Measurements from ENCODE around the gene EHD2.

The EHD2 gene

GRCh38 chr19:47682939-47683338 is 30.3 kb upstream of the EHD2 start:
- no peaks in the 10 kb centered on the region for H3K27me3 ChIP-seq (replicated peaks; ENCODE audit: insufficient read depth, low read length)
- H3F3A ChIP-seq (ENCODE audit: insufficient read depth, low read length) = no peaks in the 10 kb centered on the region
- TF ChIP-seq EZH2 (optimal IDR thresholded peaks at IDR 0.05; ENCODE audit: low read depth, low read length) (no peak), EZH2phosphoT487 (IDR thresholded peaks at IDR 0.05; ENCODE audit: low read length) (no peak)
- TF ChIP-seq, protein P1, sequence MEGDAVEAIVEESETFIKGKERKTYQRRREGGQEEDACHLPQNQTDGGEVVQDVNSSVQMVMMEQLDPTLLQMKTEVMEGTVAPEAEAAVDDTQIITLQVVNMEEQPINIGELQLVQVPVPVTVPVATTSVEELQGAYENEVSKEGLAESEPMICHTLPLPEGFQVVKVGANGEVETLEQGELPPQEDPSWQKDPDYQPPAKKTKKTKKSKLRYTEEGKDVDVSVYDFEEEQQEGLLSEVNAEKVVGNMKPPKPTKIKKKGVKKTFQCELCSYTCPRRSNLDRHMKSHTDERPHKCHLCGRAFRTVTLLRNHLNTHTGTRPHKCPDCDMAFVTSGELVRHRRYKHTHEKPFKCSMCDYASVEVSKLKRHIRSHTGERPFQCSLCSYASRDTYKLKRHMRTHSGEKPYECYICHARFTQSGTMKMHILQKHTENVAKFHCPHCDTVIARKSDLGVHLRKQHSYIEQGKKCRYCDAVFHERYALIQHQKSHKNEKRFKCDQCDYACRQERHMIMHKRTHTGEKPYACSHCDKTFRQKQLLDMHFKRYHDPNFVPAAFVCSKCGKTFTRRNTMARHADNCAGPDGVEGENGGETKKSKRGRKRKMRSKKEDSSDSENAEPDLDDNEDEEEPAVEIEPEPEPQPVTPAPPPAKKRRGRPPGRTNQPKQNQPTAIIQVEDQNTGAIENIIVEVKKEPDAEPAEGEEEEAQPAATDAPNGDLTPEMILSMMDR (IDR thresholded peaks at IDR 0.05; ENCODE audit: low read length) = no peak
- no peak overlapping the region for H3K4me2 ChIP-seq (ENCODE audit: low read depth, low read length)
- no peak overlapping the region for H3K4me3 ChIP-seq (ENCODE audit: low read length)
- H2AFZ ChIP-seq (ENCODE audit: low read length) = no peak overlapping the region
- no peak overlapping the region for H3K9ac ChIP-seq (ENCODE audit: low read length)
- H3K4me1 ChIP-seq (ENCODE audit: low read length) = no peaks in the 10 kb centered on the region
- no peaks in the 10 kb centered on the region for H3K9me3 ChIP-seq (replicated peaks; ENCODE audit: insufficient read depth, low read length)
- H3K27ac ChIP-seq (ENCODE audit: low read length) = no peak overlapping the region
- no peaks in the 10 kb centered on the region for H3K79me2 ChIP-seq (ENCODE audit: low read length)
- no peaks in the 10 kb centered on the region for H3K36me3 ChIP-seq (replicated peaks; ENCODE audit: insufficient read depth, low read length)
- H4K20me1 ChIP-seq (ENCODE audit: insufficient read depth, low read length) = no peaks in the 10 kb centered on the region
- H3K9me2 ChIP-seq (replicated peaks; ENCODE audit: insufficient read depth, low read length) = no peaks in the 10 kb centered on the region
- DNase-seq = no peak

GRCh38 chr19:47686679-47687450 is 26.4 kb upstream of the EHD2 start:
- TF ChIP-seq EZH2 (optimal IDR thresholded peaks at IDR 0.05; ENCODE audit: low read depth, low read length) (no peak), EZH2phosphoT487 (IDR thresholded peaks at IDR 0.05; ENCODE audit: low read length) (no peak)
- TF ChIP-seq, protein P1 (IDR thresholded peaks at IDR 0.05; ENCODE audit: low read length) = no peak
- H3F3A ChIP-seq (ENCODE audit: insufficient read depth, low read length) = no peaks in the 10 kb centered on the region
- H4K20me1 ChIP-seq (ENCODE audit: insufficient read depth, low read length) = no peaks in the 10 kb centered on the region
- H3K4me3 ChIP-seq (ENCODE audit: low read length) = no peak overlapping the region
- no peaks in the 10 kb centered on the region for H3K9me3 ChIP-seq (replicated peaks; ENCODE audit: insufficient read depth, low read length)
- H3K9me2 ChIP-seq (replicated peaks; ENCODE audit: insufficient read depth, low read length) = no peaks in the 10 kb centered on the region
- no peaks in the 10 kb centered on the region for H3K79me2 ChIP-seq (ENCODE audit: low read length)
- H3K27me3 ChIP-seq (replicated peaks; ENCODE audit: insufficient read depth, low read length) = no peaks in the 10 kb centered on the region
- no peaks in the 10 kb centered on the region for H3K36me3 ChIP-seq (replicated peaks; ENCODE audit: insufficient read depth, low read length)
- no peak overlapping the region for H3K27ac ChIP-seq (ENCODE audit: low read length)
- no peak overlapping the region for H3K9ac ChIP-seq (ENCODE audit: low read length)
- no peak overlapping the region for H2AFZ ChIP-seq (ENCODE audit: low read length)
- H3K4me1 ChIP-seq (ENCODE audit: low read length) = no peaks in the 10 kb centered on the region
- DNase-seq = no peak
- no peak overlapping the region for H3K4me2 ChIP-seq (ENCODE audit: low read depth, low read length)

DNA sequence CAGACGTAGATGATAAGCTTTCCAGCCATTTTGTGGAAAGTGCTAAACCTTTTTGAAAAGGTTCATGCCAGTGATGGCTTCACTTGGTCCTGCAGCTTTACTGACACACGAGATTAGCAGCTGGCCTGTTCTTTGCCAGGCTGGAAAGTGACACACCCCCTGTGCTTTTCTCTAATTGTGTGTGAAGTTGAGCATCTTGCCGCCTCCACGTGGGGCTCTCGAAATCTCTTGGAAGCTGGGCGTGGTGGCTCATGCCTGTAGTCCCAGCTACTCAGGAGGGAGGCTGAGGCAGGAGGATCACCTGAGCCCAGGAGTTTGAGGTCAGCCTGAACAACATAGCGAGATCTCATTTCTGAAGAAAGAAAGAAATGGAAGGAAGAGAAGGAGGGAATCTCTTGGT is 25.3 kb upstream of the EHD2 start:
- no peaks in the 10 kb centered on the region for H3F3A ChIP-seq (ENCODE audit: insufficient read depth, low read length)
- no peaks in the 10 kb centered on the region for H3K4me1 ChIP-seq (ENCODE audit: low read length)
- no peak overlapping the region for H3K4me2 ChIP-seq (ENCODE audit: low read depth, low read length)
- no peaks in the 10 kb centered on the region for H3K9me3 ChIP-seq (replicated peaks; ENCODE audit: insufficient read depth, low read length)
- H3K27me3 ChIP-seq (replicated peaks; ENCODE audit: insufficient read depth, low read length) = no peaks in the 10 kb centered on the region
- no peaks in the 10 kb centered on the region for H3K9me2 ChIP-seq (replicated peaks; ENCODE audit: insufficient read depth, low read length)
- no peak overlapping the region for H2AFZ ChIP-seq (ENCODE audit: low read length)
- no peak overlapping the region for H3K4me3 ChIP-seq (ENCODE audit: low read length)
- H4K20me1 ChIP-seq (ENCODE audit: insufficient read depth, low read length) = no peaks in the 10 kb centered on the region
- no peaks in the 10 kb centered on the region for H3K36me3 ChIP-seq (replicated peaks; ENCODE audit: insufficient read depth, low read length)
- H3K27ac ChIP-seq (ENCODE audit: low read length) = no peak overlapping the region
- no peaks in the 10 kb centered on the region for H3K79me2 ChIP-seq (ENCODE audit: low read length)
- TF ChIP-seq, protein P1 (IDR thresholded peaks at IDR 0.05; ENCODE audit: low read length) = no peak
- TF ChIP-seq EZH2 (optimal IDR thresholded peaks at IDR 0.05; ENCODE audit: low read depth, low read length) = no peak
- TF ChIP-seq EZH2phosphoT487 (IDR thresholded peaks at IDR 0.05; ENCODE audit: low read length) = no peak
- DNase-seq = no peak
- no peak overlapping the region for H3K9ac ChIP-seq (ENCODE audit: low read length)

Measured in MM.1S (cell line).